Choroid plexus epithelial cell (primary cell): ENCODE data around the gene NECTIN1.

Experiments used
- DNase-seq: peaks from one replicate; pipeline ENCODE4 v3.0.0-alpha.2; 2010; ENCODE audit warnings: low read depth
- H3K4me3 ChIP-seq: 2 replicates; pipeline ENCODE4 v1.5.1; 2011; ENCODE audit warnings: low read depth, mild to moderate bottlenecking, control low read depth, low read length, moderate library complexity
- TF ChIP-seq, protein P1 (sequence below): conservative IDR thresholded peaks from 2 replicates; pipeline ENCODE4 v1.5.1; 2011; ENCODE audit warnings: low read depth, mild to moderate bottlenecking, control low read depth, inconsistent platforms, low read length, moderate library complexity

Gene NECTIN1

DNA sequence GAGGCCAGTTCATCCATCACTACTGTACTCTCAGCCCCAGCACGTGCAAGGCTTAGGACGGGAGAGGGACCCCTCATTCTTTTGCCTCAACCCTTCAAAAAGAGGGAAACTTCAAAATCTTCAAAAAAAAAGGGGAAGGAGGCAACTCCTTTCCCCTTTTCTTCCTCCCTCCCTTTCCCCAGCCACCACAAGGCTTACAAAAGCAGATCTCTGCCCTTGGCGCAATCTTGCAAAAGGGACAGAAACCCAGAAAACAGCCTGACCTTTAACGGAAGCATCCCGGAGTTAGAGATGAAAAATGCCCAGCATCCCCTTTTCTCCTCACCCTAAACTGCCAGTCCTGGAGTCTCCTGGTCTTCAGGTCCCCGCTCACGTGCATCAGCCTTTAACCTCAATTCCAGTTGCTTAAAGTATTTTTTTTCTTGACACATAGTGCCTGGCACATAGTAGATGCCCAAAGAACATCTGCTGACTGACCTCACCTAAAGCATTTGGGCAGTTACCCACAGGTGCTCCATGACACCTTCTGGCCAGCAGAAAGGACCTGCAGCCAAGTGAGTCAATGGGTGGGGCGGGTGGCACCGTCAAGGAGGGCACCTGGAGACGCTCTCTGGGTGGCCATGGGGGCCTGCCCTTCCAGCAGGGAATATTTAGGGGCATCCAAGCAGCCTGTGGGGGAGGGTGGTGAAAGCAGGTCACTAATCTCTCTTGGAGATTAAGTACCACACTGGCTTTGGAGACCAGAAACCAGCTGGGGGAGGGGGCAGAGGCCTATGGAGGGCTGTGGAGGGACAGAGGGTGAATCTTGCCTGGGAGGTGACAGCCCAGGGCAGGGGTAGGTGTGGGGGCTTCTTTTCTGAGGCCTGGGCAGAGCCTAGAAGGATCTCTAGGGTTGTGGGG is 16.3 kb downstream of the NECTIN1 start:
- no peak overlapping the region for H3K4me3 ChIP-seq
- DNase-seq, result no peak

DNA sequence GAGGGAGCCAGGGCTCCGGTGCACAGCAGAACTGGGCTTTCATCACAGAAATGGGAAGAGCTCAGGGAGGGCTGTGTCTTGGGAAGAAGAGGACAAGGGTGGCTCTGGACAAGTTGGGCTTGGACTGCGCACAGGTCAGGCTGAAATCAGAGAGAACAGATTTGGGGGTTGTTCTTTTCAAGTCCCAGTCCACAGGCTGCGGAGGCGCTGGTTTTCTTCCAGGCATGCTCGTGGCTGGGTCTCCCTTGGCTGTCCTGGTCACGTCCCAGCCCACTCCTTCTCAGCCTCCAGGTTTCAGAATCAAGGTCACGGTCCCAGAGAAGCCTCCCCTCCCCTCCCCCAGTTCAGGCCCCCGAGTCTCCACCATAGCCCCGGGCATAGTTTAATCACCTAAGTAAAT is 17.0 kb downstream of the NECTIN1 start:
- H3K4me3 ChIP-seq, result no peak overlapping the region
- DNase-seq, result no peak
- TF ChIP-seq, protein P1, sequence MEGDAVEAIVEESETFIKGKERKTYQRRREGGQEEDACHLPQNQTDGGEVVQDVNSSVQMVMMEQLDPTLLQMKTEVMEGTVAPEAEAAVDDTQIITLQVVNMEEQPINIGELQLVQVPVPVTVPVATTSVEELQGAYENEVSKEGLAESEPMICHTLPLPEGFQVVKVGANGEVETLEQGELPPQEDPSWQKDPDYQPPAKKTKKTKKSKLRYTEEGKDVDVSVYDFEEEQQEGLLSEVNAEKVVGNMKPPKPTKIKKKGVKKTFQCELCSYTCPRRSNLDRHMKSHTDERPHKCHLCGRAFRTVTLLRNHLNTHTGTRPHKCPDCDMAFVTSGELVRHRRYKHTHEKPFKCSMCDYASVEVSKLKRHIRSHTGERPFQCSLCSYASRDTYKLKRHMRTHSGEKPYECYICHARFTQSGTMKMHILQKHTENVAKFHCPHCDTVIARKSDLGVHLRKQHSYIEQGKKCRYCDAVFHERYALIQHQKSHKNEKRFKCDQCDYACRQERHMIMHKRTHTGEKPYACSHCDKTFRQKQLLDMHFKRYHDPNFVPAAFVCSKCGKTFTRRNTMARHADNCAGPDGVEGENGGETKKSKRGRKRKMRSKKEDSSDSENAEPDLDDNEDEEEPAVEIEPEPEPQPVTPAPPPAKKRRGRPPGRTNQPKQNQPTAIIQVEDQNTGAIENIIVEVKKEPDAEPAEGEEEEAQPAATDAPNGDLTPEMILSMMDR, result no peak

More for the DNA sequence above, 16.3 kb downstream of the NECTIN1 start:
- TF ChIP-seq, protein P1, result no peak

DNA sequence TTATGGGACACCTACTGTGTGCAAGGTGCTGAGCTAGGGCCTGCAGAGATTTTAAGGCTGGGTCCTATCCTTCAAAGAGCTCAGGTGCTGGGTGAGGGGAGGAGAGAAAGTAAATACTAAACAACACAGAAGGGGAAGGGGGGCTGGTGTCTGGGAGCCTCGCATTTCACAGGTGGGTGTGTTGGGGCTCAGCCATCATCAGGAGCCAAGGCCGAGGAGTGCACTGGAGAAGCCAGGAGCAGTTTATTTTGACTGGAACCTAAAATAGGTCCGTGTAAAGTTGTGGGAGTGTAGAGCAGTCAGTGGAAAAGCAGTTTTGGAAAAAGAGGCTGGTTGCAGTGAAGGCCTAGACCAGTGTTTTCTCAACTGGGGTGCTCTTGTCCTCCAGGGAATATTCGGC is 17.5 kb downstream of the NECTIN1 start:
- no peak overlapping the region for H3K4me3 ChIP-seq
- no peak for DNase-seq
- TF ChIP-seq, protein P1, result no peak

- TF ChIP-seq, protein P1, result no peak
- H3K4me3 ChIP-seq, result no peak overlapping the region
- DNase-seq, result no peak
Observed at GRCh38 chr11:119710417-119710816, 18.6 kb downstream of the NECTIN1 start.

- TF ChIP-seq, protein P1, result no peak
- H3K4me3 ChIP-seq, result no peak overlapping the region
- DNase-seq, result peak; percentile 68
Observed at GRCh38 chr11:119709638-119710346, 19.2 kb downstream of the NECTIN1 start.

GRCh38 chr11:119709171-119709570 is 19.8 kb downstream of the NECTIN1 start:
- no peak overlapping the region for H3K4me3 ChIP-seq
- no peak for DNase-seq
- TF ChIP-seq, protein P1, result no peak

GRCh38 chr11:119708384-119708783 is 20.6 kb downstream of the NECTIN1 start:
- no peak overlapping the region for H3K4me3 ChIP-seq
- no peak for DNase-seq
- TF ChIP-seq, protein P1, result no peak
